Stimulated activated CD4-positive, alpha-beta T cell treated with anti-CD3 and anti-CD28 coated beads, Interleukin-4, amount 100 ng/mL, for 4 hours (primary cell): ENCODE measurements around the gene CFAP73.
A peak's percentile ranks its signal among the peaks of the same experiment; 100 is the strongest.

Source experiments
- DNase-seq, 2 experiments: peaks; one replicate each; pipeline ENCODE4 v3.0.0-alpha.2; 2020

The CFAP73 gene

GRCh38 chr12:113167868-113168267, 18.3 kb downstream of the CFAP73 start:
- no peak for DNase-seq

- DNase-seq, result no peak
These were observed 20.2 kb downstream of the CFAP73 start for GRCh38 chr12:113169697-113170096.

DNA sequence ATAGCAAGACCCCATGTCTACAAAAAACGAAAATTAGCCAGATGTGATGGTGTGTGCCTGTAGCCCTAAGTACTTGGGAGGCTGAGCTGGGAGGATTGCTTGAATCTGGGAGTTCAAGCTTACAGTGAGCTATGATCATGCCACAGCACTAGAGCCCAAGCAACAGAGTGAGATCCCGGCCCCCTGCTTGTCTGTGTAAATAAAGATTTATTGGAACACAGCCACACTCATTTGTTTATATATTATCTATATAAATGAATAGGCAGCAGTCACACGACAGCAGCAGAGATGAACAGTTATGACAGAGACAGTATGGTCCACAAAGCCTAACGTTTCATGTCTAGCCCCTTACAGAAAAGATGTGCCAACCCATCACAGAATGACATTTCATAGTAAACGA, 20.9 kb downstream of the CFAP73 start:
- no peak for DNase-seq

- DNase-seq, result no peak
These were observed 21.4 kb downstream of the CFAP73 start for GRCh38 chr12:113170926-113171325.

DNA sequence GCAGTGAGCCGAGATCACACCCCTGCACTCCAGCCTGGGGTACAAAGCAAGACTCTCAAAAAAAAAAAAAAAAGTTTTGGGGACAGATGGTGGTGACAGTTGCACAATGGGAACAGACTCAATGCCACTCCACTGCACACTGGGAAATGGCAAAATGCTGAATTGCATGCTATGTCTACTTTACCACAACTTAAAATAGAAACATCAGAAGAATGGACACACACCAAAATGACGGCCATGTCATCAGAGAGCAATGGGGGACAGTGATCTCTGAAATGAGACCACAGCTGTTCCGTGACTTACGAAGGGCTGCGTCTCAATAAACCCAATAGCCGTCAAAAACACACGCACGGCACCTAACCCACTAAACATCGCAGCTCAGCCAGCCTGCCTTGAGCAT, 22.0 kb downstream of the CFAP73 start:
- DNase-seq, result no peak

- DNase-seq, result no peak
These were observed 22.7 kb downstream of the CFAP73 start for GRCh38 chr12:113172185-113172584.

- no peak for DNase-seq
These were observed 23.7 kb downstream of the CFAP73 start for GRCh38 chr12:113173081-113173698.

- DNase-seq, result peak; percentile 68 to 75
These were observed 25.2 kb downstream of the CFAP73 start for GRCh38 chr12:113174461-113175384.

DNA sequence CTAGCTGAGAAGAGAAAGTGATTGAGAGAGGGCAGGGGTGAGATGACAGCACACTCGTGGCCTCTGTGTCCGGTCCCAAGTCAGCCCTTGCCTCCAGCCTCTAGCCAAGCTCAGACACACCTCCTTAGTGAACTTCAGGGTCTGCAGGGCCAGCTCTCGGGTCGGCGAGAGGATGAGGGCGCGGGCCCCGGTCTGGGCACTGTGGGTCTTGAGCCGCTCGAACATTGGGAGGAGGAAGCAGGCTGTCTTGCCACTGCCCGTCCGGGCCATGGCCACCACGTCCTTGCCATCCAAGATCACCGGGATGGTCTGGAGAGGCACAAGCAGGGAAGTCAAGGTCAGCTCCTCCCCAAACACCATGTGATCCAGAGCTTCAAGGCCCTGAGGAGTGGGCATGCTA, 29.5 kb downstream of the CFAP73 start:
- DNase-seq, result no peak

DNA sequence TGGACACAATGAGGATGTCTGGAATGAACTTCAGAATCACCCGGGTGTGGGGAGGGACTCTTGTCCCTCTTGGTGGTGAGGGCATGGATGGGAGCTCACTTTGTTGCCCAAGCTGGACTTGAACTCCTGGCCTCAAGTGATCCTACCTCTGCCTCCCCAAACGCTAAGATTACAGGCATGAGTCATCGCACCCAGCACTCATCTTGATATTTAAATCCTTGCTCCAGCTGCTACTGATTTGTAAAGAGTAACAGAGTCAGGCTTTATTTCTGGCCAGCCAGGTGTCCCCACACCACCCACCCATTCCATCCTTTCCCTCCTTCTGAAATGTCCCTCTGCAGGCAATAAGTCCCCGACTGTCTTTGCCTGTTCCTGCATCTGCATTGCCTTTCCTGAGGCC, 30.8 kb downstream of the CFAP73 start:
- DNase-seq, result no peak

GRCh38 chr12:113181975-113182374, 32.5 kb downstream of the CFAP73 start:
- DNase-seq, result no peak

DNA sequence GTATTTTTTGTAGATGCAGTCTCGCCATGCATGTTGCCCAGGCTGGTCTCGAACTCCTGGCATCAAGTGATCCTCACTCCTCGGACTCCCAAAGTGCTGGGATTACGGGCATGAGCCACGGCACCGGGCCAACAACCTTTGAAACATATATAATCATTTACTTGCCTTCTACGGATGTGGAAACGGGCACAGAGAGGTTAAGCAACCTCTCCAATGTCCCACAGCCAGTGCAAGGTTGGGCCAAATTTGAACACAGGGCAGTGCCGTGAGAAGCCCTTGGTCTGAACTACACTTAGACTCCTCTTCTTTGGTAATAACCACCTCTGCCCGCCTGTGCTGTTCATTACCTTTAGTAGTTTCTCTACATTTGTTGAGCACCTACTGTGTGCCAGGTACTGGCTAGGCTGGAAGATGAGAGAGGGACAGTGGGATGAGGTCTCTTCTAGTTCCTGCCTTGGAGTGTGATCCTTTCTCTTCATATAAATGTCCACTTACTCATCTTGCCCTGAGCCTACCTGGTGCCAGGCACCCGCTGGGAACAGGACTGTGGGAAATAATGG, 33.6 kb downstream of the CFAP73 start:
- DNase-seq, result no peak

- peak in 1 of 2 experiments; percentile 75 for DNase-seq
These were observed 34.8 kb downstream of the CFAP73 start for GRCh38 chr12:113184098-113184899.

DNA sequence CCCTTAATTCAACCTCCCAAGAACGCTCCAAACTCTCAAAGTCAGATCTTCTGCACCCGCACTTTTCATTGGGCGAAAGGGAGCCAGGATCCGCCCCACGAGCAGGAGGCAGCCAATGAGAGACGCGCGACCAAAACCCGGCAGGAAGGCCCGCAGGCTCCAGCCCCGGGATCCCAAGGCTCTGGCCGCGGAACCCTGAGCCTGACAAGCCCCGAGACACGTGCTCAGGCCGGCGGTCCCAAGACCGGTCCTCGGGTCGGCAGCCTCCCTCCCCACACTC, 35.3 kb downstream of the CFAP73 start:
- peak; percentile 82 to 85 for DNase-seq

DNA sequence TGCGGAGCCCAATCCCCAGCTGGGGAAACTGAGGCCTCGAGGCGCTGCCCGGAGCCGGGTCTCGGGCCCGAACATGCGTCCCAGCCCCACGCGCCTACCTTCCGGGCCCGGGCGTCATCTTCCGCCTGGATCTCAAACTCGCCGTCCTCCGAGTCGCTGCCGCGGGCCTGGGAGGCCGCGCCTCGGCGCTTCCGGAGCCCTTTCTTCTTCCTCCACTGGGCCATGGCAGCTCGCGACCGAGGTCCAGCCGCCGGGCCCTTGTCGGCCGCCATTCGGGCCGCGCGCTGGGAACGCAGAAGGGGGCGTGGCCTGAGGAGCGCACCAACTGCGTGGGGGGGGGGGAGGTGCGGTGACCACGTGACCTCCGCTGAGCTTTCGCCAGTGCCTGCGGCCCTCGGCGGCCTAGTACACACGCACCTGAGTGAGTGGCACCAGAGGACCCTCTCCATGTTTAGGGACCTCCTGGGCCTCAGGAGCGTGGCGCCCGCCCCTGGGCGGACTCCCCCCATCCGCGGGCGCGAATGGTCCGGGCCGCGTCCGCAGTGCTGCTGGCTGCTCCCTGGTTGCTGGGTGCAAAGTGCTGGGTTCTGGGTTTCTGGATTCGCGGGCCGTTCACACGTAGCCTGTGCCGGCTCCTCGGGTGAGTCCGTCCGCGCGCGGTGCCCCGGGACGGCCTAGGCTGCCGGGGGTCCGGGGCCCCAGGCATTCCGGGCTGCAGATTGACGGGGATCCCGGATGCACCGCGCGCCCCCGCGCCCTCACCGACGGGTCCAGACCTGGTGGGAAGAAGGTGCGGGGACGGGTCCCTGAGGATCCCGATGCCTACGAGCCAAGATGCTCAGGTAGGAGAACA, 35.9 kb downstream of the CFAP73 start, which contains the start of the genes DDX54 and RITA1:
DDX54 (minus strand) TSS at position 299 of the 853 bp plus-strand sequence; CDS start at position 272, 27 bp downstream.
RITA1 (plus strand) TSS at position 542 of the 853 bp plus-strand sequence. CDS start 1,026 bp downstream, outside the sequence.
- DNase-seq, result peak; percentile 71 to 82

- no peak for DNase-seq
These were observed 36.5 kb downstream of the CFAP73 start for GRCh38 chr12:113186033-113186365.

GRCh38 chr12:113186666-113187325, 37.3 kb downstream of the CFAP73 start:
- no peak for DNase-seq

DNA sequence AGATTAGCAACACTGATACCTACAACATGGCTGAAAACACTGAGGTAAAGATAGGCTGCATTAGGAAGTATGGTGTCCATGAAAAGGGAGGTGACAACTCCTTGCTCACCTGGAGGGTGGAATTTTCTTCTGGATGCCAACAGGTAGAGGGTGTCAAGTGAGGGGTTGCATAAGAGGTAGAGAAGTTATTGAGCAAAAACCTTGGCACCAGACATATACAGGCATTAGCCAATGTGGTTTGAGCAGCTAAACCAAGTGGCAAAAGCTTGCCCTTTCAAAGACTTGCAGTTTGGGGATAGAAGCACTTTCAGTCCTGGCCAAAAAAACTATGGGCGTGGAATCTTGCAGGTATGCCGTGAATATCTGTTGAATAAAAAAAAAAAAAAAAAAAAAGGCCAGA, 39.8 kb downstream of the CFAP73 start:
- no peak for DNase-seq

DNA sequence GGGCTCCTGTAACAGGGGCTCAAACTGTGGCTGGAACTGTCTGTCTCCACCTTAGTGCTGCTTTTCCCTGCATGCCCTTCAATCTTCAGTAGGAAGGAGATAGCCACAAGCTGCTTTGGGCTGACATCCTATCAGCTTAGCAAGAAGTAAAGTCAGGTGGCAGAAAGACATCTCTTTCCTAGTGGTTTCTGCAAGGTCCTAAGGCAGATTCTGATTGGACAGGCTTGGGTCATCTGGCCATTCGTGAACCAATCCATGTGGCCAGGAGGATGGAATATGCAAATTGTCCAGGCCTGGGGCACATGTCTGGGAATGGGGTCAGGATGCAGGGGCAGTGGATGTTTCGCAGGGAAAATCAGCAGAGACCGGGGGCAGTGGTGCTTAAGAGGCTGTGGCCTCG, 41.2 kb downstream of the CFAP73 start:
- DNase-seq, result no peak

DNA sequence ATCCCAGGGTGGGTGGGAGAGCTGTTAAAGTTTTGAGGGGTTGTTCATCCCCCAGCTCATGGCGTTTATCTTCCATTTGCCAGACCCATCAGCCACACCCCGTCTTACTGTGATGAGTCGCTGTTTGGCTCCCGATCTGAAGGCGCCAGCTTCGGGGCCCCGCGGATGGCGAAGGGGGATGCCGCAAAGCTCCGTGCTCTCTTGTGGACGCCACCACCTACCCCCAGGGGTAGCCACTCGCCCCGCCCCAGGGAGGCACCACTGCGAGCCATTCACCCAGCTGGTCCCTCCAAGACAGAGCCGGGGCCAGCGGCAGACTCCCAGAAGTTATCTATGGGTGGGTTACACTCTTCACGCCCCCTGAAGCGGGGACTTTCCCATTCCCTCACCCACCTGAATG, 41.7 kb downstream of the CFAP73 start:
- DNase-seq, result no peak

DNA sequence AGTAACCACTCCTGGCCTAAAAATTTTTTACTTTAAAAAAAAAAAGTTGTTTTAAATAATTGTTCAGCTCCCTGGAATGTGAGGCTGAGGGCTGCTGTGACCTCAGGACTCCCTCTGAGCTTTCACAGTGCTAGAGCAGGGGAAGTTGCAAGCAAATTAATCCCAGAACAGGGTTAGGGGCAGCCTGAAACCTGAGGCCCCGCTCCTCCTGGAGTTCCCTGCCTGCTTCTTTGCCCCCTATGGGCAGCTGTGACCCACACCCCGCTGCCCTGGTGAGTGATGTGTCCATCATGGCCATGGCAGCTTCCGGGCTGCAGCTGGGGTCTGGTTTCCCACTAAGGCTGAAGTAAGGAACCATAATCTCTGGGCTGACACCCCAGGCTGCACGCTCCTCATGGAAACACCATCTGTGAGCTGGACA, 45.5 kb downstream of the CFAP73 start:
- DNase-seq, result no peak

GRCh38 chr12:113195598-113195997, 46.1 kb downstream of the CFAP73 start:
- no peak for DNase-seq
